AG09319 (cell line): ENCODE measurements around the gene TMEM203.

Source experiments
- DNase-seq: peaks from one replicate; pipeline ENCODE4 v3.0.0-alpha.2; 2010; ENCODE audit warnings: low read depth; ENCODE audit errors: extremely low read depth
- CTCF ChIP-seq: IDR thresholded peaks from 2 replicates; pipeline ENCODE4 v1.5.1; 2011; ENCODE audit warnings: low read depth, mild to moderate bottlenecking, inconsistent platforms, low read length, moderate library complexity

The TMEM203 gene

GRCh38 chr9:137205126-137206069, at the start of gene TMEM203, which contains the start of gene NDOR1:
Gene TMEM203, minus strand, starts transcription at chr9:137205648. Its CDS starts 234 bp downstream, at chr9:137205414.
Gene NDOR1, plus strand, starts transcription at chr9:137205700. Its CDS starts 78 bp downstream, at chr9:137205778.
- peak; percentile 11 for DNase-seq
- no peak for TF ChIP-seq CTCF

DNA sequence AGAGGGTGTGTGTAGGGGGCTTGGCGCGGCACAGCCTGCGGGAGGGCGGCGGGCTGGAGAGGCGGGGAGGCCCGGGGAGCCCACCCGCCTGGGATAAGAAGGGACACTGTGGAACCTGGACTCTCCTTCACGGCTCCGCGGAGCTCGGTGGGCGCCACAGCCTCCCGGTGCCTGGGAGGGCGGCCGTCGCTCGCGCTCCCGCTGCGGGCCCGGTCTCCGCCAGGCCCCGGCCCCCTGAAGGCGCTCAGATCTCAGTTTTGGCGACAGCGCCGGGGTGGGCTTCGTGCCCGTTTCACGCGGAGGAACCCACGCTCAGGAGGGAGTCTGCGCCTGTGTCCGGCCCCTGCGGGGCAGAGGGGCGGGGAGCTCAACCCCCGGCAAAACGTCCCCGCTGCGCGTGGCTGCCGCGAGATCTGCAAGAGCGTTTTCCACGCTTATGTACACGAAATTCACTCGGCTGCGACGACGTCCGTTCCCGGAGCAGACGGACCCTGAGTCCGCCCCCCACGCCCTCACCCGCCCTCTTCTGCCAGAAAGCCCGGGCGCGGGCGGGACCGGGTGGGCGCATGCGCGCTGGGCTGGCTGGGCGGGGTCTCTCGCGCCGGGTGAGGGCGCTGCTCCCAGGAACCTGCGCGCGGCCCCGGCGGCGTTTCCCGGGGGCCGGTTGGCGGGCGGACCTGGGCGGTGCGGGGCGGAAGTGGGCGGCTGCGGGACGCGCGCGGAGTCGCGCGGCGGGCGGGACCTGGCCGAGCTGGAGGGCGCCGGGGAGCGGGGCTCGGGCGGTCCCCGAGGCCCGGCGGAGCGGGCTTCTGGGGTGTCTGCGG, 49.4 kb upstream of the TMEM203 start, which contains the start of gene NELFB:
Gene NELFB, plus strand, starts transcription at position 704 of the 824 bp plus-strand sequence.
- peak; percentile 70 for DNase-seq
- no peak for TF ChIP-seq CTCF

DNA sequence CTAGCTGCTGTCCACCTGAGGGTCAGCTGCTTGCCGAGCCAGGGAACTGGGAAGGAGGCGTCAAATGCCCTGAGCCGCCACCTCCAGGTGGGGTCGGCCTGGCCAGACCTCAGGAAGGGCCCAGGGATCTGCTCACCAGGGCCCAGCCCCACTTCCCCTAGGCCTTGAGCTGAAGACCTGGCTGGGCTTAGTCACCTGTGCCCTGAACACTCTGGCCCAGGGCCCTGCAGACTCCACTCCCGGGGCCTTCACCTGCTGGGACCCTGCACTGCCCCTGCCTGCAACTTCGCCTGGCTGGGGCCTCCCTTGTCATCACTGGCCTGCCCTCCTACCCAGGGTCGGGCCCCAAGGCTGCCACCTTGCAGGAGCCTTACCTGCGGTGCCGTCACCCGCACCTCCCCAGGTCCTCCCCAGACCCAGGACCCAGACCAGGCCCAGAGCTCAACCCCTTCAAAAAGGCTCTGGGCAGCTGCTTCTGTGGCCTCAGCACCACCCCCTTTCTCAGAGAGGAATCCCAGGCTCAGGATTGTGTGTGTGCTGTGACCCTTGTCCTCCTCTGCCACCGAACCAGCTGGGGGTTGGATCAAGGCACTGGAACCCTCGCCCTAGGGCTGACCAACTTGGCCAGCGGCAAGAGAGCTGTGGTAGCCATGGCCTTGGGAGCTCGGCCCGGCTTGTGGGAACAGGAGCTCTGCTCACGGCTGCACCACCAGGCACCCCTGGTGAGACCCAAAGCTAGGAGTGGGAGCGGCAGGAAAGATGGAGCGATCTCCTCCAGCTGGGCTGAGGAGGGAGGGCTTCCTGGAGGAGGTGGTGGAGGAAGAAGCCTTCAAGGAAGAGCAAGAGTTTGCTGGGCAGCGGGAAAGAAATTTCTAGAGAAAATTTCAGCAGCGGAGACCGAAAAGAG, 48.5 kb upstream of the TMEM203 start:
- no peak for TF ChIP-seq CTCF
- no peak for DNase-seq

DNA sequence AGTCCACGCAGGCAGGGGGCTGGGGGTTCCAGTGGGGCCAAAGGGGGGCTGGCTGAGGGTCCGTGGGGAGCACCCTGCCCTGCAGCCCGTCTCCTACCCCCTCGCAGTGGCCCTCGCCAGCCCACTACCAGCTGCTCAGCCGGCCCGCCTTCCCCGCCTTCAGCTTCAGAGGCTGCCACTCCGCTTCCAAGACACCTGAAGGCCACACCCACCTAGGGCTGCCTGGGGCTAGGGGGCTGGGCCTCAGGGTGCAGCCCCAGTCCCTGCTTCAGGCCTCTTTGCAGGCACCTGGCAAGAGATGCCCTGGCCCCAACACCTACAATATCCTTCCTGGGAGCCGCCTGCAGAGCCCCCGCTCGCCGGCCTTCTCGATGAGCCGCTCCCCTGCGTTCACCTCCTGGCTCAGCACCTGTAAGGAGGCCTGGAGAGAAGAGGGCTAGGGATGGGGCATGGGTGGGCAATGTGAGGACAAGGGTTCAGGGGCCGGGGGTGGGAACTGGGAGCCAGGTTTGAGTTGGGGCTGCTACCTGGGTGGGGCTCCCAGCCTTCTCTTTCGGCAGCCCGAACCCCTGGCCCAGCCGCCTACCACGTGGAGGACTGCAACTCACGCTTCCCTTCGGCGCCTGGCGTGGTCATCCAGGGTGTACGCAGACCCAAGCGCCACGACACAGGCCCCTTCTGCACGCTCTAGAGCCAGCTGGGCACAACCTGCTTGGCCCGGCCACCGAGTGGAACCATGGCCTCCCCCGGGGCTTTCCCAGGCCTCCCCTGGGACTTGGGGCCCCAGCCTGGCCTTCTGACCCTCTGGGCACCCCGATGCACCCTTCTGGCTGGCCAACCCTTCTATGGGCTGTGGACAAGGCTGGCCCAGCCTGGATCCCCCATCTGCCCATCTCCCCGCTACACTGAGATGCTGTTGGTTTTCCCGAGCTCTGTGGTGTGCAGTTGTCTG, 47.4 kb upstream of the TMEM203 start:
- DNase-seq: no peak

GRCh38 chr9:137251490-137252268, 46.2 kb upstream of the TMEM203 start:
- no peak for TF ChIP-seq CTCF

More for the DNA sequence above, 47.4 kb upstream of the TMEM203 start:
- TF ChIP-seq CTCF: no peak

More at GRCh38 chr9:137251490-137252268, 46.2 kb upstream of the TMEM203 start:
- no peak for DNase-seq
